Activated CD4-positive, alpha-beta T cell treated with anti-CD3 and anti-CD28 coated beads, Interleukin-10, Interleukin-2, amounts not matched to agents 100 ng/mL and 50 ng/mL, durations not matched to agents 16 hours and 8 hours (primary cell): ENCODE measurements around the gene NEMP1.
"Not testable (repeated sequence)": the region's sequence is repeated elsewhere in the genome, so short reads cannot be mapped to it uniquely, and the experiment has no call there.

Experiments used
- DNase-seq: peaks from one replicate; pipeline ENCODE4 v3.0.0-alpha.2; 2020

The NEMP1 gene, protein sequence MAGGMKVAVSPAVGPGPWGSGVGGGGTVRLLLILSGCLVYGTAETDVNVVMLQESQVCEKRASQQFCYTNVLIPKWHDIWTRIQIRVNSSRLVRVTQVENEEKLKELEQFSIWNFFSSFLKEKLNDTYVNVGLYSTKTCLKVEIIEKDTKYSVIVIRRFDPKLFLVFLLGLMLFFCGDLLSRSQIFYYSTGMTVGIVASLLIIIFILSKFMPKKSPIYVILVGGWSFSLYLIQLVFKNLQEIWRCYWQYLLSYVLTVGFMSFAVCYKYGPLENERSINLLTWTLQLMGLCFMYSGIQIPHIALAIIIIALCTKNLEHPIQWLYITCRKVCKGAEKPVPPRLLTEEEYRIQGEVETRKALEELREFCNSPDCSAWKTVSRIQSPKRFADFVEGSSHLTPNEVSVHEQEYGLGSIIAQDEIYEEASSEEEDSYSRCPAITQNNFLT

DNA sequence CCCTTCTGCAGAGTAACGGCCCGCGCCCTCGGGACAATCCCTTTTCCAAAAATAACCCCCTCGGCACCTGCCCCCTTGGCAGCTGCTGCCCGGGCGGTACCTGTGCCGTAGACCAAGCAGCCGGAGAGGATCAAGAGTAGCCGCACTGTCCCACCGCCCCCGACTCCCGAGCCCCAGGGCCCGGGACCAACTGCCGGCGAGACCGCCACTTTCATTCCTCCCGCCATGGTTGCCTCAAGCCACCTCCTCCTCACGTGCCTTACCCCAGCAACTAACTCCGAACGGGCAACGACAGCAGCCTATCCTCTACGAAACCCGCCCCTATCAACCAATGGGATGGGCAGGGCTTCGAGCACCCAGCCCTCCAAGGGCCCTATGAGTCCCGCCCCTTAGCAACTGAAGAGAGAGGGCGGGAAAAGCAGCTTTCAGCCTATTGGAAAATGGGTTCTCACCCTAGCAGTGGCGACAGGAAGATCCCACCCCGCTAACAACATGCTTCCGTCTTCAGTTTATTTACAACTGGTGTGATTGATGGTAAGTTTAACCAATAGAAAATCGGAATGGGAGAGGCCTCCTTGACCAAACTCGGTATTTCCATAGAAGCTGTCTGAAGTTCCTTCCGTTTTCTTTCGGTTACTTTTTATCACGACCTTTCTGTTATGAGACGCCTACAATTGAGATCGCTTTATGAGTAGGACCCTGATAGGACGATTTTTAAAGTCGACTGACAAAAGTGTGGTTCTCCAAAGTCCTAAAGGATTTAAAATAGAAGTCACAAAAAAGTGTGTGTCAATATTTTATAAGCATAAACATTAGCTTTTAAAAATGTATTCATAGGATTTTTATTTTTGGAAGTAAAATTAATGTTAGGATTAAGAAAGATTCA is at the start of gene NEMP1:
Gene NEMP1 (minus strand): TSS at position 273 of the 886 bp plus-strand sequence. CDS start 46 bp downstream, at position 227.
- DNase-seq: peak; percentile 100

DNA sequence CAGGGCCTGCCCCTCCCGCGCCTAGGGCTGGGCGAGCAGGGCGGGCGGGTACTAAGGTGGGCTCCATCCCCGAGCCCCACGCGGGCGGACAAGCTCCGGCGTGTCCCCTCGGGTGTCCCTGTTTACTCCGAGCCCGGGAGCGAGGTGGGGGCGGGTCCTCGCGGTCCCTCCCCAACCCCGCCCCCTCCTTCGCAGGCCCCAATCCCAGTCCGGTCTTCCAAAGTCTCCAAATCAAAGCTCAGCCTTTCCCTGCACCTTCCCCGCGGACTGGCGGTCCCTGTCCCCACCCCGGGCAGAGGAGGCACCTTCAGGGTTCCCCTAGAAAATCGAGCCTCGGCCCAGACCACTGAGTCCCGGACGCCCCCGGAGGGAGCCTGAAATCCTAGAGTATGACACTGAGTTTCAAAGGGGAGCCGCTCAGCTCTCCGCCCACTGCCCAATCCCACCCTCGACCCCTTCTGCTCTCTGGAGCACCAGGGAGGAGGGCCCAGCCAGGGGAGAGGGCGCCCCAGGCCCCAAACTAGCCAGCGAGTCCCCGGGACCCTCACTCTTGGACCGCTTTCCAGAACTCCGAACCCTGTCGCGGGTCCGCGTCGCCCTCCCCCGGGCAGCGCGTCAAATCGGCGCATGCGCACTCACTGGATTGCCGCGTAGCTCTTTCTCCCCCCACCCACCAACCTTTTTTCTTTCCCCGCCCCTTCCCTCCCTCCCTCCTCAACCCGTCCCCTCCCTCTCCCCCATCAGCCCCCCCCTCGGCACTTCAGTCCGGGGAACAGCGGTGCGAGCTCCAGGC is 49.3 kb upstream of the NEMP1 start, which contains the start of gene LRP1:
Gene LRP1 (plus strand): TSS at position 758 of the 793 bp plus-strand sequence. CDS start 482 bp downstream, outside the sequence.
- peak; percentile 63 for DNase-seq

DNA sequence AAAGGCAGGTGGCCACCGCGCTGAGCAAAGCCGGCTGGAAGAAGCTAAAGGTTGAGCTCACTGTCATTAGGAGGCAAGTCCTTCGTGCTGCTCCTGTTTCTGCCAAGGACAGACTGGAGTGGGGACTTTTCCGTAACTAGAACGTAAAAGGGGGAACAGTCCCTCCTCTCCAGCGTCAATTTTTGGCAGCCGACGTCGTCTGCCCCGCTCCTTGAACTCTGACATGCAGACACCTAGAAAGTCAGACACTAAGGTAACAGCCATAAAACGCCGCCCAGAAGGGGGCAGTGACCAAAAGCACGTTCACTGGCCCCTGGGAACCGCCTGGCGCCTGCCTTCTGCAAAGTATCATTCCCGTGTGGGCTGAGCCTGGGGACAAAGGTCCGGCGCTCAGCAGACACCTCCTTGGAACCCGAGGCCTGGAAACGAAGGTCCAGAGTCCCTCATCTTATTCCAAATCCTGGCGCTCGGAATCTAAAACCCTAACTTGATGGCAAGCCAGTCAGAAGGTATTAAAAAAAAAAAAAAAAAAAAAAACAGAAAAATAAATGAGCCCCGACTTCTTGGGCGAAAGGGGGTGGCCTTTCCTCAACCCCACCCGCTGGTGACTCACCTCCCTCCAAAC is 48.6 kb upstream of the NEMP1 start:
- peak; percentile 26 for DNase-seq

DNA sequence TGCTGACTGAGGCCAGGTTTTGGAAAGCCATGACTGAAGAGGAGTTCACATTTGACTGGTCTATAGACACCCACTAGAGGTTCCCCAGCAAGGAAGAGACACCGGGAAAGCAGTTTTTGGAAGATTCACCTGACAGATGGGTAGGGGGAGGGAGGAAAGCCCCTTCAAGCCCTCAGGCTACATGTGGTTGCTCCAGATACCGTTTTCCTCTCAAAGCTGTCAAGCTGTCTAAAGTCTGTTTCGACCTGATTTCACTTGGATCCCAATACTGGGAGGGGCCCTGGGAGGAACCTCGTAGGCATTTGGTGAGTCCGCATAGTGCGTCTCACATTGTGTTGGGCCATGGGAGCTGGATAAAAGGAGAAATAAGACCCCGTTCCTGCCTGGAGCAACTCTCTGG is 48.0 kb upstream of the NEMP1 start:
- no peak for DNase-seq

DNA sequence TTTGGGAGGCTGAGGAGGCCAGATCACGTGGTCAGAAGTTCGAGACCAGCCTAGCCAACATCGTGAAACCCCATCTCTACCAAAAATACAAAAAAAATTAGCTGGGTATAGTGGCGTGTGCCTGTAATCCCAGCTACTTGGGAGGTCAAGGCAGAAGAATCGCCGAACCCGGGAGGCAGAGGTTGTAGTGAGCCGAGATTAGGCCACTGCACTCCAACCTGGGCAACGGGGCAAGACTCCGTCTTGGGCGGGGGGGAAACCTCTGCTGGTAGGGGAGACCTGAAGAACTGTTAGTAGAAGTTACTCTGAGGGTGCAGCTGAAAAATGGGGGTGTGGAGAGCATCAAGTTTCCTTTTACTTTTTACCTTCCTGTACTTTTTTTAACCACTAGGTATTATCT is 47.5 kb upstream of the NEMP1 start:
- DNase-seq: no peak

DNA sequence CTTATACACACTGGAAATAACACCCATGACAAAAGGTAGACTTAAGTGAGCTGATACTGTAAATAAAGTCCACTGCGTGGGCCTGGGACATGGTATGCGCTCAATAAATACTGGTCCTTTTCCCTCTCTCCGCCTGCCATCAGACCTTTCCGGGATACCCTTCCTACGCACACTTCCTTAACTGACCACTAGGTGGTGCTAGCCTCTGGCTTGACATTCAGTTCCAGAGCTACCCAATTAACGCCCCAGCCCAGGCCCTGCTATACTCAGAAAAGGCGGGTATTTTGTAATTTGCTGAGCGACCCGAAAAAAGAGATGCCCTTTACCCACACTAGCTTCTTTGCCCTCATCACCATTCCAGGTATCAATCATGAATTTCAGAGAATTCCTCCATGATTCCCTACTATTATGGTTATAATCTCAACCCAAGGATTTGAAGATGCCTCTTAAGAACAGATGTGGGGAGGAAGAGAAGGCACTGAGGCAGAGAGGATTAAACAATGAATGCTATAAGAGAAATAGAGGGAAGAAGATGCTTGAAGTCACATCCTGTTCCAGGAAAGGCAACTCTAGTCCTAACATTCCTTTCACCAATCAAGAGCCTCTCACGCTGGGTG is 45.8 kb upstream of the NEMP1 start:
- peak; percentile 82 for DNase-seq

DNA sequence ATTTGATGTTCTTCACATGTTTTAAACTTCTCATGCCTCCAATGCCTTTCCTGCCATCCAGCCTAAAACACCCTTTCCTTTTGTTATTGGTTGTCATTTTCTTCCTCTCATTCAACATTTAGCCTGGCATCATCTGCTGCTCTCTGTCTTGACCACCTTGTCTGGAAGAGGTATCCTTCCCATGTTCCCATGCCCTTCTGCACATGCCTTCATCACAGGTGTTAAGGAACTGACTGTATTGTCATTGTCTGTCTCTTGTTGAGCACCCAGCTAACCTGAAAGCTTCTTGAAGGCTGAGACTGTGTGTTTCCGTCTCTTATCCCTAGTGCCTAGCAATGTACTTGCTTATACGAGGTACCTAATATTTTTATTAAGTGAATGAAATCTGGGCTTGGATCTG is 45.2 kb upstream of the NEMP1 start:
- no peak for DNase-seq

DNA sequence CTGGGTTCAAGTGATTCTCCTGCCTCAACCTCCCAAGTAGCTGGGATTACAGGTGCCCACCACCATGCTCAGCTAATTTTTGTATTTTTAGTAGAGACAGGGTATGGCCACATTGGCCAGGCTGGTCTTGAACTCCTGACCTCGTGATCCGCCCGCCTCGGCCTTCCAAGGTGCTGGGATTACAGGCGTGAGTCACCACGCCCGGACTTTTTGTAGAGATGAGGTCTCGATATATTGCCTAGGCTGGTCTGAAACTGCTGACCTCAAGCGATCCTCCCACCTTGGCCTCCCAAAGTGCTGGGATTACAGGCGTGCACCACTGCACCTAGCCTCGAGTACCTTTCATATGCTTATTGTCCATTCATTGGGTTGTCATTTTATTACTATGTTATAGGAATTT is 42.1 kb upstream of the NEMP1 start:
- DNase-seq: not testable (repeated sequence)

DNA sequence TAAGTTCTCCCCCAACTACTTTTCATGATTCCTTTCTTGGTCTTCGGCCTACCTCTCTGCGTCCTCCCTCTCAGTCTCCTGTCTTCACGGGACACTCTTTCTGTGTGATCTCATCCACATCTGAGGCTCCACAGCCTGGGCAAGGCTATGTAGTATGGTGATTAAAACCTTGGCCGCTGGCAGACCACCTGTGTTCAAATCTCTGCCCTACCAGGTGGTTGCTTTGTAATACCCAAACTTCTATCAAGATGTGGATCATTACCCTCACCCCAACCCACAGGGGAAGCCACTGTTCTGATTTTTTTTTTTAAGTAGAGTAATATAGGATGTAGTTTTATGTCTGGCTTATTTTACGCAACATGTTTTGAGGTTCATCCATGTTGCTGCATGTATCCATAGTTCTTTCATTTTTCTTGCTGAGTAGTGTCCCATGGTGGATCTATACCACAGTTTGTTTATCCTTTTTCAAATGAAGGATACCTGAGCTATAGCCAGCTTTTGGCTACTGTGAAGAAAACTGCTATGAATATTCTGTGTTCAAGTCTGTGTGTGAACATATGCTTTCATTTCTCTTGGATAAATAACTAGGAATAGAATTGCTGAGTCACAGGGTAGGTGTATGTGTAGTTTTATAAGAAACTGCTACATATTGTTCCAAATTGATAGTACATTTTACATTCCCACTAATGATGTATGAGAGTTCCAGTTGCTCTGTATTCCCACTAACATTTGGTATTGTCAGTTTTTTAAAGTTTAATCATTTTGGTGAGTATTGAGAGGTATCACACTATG is 40.9 kb upstream of the NEMP1 start:
- no peak for DNase-seq

DNA sequence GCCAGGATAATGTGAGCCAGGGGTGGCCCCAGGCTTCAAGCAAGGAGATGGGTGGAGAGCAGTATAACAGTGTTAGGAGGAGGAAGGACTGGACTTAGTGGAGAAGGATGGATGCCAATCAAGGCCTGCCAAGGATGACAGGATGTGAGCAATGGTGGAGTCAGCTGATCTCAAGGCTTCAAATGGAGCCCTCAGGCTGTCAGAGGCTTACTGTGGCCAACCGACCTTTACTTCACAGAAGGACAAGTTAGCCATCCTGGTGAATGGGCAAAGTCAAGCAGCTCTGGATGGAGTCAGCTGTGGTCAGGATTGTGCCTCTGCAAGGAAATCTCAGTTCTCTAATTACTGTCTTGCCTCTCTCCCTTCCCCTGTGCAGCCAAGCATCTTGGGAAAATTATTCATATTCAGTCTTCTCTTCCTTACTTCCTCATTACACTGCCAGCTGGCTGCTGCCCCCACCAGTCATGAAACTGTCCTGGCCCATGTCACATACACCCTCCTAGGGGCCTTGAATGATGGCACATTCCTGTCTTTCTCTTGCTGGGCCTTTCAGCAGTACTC is 40.2 kb upstream of the NEMP1 start:
- no peak for DNase-seq

DNA sequence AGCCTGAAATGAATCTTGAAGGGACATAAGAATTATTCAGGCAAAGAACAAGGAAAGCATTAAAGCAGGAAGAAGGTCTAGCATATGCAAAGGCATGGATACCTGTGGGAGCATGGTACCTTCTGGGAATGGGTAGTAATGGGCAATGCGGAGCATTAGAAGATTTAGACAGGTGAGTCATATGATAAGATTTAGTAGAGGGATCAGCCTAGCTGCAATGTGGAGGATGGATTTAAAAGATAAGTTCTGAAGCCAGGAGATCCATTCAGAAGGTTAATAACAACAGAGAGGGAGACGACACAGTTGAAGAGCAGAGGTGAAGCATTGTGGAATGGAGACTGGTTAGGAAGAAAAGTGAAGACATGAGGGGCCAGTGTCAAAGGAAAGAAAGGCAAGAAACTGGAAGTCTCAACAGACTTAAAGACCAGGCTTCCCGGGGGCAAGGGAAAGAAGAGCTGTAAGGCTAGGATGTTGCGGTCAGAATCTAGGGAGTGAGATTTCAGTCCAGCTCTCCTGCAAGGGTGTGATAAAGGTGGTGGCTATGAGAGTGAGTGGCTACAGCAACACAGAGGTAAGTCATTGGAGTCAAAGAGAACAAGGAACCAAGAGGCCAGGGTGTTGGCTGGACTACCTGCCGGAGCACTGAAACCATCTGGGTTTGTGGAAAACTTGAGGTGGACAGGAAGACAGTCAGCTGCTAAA is 38.1 kb upstream of the NEMP1 start:
- DNase-seq: no peak

DNA sequence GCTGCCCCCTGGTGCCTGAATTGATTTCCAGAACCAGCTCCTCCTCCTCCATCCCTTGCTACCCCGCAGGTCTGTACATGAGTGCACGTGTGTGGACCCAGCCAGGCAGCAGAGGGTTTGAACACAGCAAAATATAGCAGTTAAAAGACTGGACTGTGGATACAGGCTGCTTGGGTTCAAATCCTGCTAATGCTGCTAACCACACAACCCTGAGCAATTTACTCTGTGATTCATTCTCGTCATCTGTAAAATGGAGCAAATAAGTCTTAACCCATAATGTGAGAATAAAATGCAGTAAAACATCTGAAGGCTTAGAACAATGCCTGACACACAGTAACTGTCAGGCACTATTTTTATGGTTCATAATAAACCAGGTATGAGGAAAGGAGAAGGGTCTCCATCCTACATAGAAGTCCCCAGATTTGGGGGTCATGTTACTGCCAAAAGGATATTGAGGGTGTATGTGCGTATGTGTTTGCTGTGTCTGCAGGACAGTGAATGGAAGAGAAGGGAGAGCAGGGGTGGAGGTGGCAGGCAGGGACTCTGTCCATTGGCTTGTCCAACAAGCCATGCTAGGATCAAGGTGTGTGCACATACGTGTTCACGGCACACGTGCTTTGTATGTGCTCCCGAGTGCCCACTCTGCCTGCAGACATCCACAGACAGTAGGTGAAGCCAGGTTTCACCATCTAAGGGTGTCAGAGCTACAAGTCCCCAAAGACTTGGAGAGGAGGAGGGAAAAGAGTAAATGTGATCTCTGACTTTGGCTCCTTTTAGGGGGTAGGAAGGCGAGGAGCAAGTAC is 34.1 kb upstream of the NEMP1 start:
- DNase-seq: no peak

DNA sequence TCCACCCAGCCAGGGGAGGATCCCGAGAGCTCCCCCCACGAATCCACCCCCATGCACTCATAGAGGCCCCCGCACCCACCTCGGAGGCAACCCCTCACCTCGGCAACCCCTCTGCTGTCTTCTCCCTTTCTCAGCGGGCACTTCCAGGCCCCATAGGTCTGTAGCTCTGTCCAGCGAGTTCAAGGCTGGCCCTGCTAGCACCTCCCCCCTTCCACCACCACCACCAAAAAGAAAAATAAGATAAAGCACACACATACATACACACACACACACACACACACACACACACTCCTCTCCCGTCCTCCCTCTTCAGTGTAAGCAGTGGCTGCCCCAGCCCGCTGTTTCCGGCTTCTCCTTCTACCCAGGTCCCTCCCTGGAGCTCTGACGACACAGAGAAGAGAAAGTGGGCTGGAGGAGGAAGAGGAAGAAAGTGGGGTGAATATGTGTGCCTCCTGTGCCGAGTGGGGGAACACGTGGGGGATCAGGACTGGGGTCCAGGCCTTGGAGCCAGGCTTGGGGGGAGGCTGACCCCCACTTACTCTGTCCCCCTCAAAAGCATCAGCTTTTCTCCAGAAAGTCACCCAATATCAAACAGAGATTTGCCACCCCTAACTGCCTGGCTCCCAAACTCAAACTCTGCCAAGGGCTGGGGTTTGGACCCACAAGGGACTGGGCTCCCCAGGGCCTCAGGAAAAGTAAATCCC is 32.6 kb upstream of the NEMP1 start, which contains the start of gene STAT6:
Gene STAT6 (minus strand): TSS at position 332 of the 704 bp plus-strand sequence. CDS start 3,084 bp downstream, outside the sequence.
- peak; percentile 93 for DNase-seq

DNA sequence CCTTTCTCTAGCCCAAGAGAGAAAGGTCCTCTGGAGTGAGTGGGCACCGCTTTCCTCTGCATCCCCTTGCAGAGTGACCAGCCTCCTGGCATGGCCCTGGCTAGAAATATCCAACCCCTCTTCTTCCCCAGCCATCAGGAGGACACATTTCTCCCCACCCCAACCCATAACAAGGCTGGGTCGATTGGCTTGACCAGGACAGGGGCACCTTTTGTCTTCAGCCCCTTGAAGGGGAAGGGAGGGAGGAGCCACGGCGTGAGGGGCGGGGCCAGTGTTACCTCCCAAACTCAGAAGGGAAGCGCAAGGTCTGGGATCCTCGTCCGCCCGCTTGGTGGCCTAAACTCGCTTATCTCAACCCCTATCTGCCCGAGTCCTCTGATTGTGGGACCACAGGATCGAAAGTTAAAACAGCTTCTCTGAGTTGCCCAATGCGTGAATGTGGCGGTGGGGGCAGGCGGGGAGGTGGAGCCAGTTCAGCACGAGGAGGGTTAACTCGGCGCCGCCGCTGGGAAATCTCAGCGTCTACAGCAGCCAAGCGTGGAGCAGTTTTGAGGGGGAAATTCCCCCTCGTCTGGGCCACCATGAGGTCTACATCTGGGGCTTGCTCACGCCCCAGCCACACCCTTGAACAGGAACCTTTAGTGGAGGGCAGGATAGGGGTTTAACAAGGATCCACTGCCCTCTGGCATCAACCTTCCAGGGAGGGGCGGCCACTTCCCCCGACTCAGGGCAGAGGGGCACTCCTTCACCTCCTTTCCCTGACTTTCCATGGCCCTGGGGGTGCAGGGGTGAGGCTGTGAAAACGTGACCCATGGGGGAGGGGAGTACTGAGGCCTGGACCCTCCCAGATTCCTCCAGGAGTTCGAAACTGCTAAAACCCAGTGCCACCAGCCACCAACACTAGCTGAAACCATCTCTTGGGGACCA is 31.8 kb upstream of the NEMP1 start:
- DNase-seq: peak; percentile 88

DNA sequence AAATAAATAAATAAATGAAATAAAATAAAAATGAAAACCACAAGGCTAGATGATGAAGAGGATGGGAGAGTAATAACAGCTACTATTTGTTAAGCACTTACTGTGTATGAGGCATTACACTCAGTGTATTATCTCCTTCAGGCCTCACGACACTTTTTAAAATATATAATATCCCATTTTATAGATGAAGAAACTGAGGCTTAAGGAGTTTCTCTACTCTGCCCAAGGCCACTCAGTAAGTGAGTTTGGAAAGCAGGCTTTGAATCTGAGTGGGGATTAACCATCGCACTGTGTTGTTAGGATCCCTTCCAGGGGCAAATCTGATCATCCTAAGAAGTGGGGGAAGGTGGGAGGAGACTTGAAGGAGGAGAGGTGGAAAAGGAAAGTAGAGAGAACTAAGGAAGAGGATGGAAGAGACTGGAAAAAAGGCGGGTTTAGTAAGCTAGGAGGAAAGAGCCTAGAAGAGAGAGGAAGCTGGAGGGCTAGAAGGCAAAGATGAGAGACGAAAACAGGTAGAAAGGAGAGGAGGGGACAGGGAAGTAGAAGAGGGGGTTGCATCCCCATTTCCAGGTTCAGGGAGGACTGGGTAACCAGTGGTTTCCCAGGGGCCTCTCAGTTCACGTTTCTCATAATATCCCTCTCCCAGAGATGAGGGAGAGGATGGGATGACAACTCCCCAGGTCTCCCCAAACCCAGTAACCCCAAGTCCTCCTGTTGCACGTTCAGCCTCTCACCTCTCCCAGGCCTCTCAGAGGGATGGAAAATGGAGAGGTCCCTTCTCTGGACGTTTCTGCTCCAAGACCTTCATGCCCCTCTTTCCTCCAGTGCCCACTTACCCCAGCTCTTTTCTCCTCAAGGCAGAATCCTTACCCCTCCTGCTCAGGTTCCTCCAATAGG is 30.9 kb upstream of the NEMP1 start:
- DNase-seq: no peak
